BJ (cell line): ENCODE results near the gene CCDC7. TPM values are rescaled to one million over a fixed set of nuclear protein-coding genes. Genes with fewer than 3 reads are reported as not detected.

Experiments used
- CTCF ChIA-PET: fragments of 350-600 bp; formaldehyde crosslinking; extraction: SDS; loops from one replicate; lab custom pipeline; 2021; ENCODE audit warnings: antibody characterized with exemption, inconsistent platforms; lab: Yijun Ruan, JAX
- POLR2A ChIA-PET: fragments of 300-600 bp; sonication (Branson Sonifier 250); formaldehyde crosslinking; extraction: SDS; loops from one replicate; lab custom pipeline; 2021; ENCODE audit warnings: antibody characterized with exemption; lab: Charles Lee
- DNase-seq: peaks from one replicate; pipeline ENCODE4 v3.0.0-alpha.2; 2011; ENCODE audit warnings: low read depth
- H3K27me3 ChIP-seq: 2 replicates; pipeline ENCODE4 v1.6.0; 2011; ENCODE audit warnings: low read length; ENCODE audit not compliant: control insufficient read depth, insufficient read depth
- H3K36me3 ChIP-seq: 2 replicates; pipeline ENCODE4 v1.5.1; 2011; ENCODE audit warnings: low read length; ENCODE audit not compliant: control insufficient read depth, insufficient read depth
- H3K4me3 ChIP-seq: 2 replicates; pipeline ENCODE4 v1.5.1; 2011; ENCODE audit warnings: low read depth, mild to moderate bottlenecking, control low read depth, low read length
- polyA plus RNA-seq: library from polyadenylated mRNA; depleted of rRNA; stranded (reverse); fragments of >200 nt; gene quantifications from 2 replicates; pipeline ENCODE4 v1.2.3, GENCODE V29; 2011
- TF ChIP-seq, protein P1 (sequence below): IDR thresholded peaks from 2 replicates; pipeline ENCODE4 v1.5.1; 2011; ENCODE audit warnings: low read depth, mild to moderate bottlenecking, control low read depth, inconsistent platforms, low read length, moderate library complexity; ENCODE audit not compliant: insufficient read depth

The CCDC7 gene
- polyA plus RNA-seq, 1 experiment = 0.52 TPM

DNA sequence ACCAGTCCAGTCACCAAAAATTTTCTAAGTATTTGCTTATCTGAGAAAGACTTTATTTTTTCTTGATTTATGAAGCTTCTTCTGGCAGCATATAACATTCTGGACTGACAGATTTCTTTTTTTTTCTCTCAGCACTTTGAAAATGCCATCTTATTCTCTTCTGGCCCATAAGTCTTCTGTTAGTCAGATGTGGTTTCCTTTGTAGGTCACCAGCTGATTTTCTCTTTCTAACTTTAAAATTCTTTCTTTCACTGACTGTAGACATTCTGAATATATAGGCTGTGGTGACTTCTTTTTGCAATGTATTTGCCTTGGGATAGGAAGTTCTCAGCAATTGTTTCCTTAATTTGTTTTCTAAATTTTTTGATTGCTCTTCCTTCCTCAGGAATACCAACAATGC, 172.5 kb downstream of the CCDC7 start:
- TF ChIP-seq, protein P1, sequence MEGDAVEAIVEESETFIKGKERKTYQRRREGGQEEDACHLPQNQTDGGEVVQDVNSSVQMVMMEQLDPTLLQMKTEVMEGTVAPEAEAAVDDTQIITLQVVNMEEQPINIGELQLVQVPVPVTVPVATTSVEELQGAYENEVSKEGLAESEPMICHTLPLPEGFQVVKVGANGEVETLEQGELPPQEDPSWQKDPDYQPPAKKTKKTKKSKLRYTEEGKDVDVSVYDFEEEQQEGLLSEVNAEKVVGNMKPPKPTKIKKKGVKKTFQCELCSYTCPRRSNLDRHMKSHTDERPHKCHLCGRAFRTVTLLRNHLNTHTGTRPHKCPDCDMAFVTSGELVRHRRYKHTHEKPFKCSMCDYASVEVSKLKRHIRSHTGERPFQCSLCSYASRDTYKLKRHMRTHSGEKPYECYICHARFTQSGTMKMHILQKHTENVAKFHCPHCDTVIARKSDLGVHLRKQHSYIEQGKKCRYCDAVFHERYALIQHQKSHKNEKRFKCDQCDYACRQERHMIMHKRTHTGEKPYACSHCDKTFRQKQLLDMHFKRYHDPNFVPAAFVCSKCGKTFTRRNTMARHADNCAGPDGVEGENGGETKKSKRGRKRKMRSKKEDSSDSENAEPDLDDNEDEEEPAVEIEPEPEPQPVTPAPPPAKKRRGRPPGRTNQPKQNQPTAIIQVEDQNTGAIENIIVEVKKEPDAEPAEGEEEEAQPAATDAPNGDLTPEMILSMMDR = no peak
- Histone ChIP-seq H3K27me3 (no peaks in the 10 kb centered on the region), H3K4me3 (no peak overlapping the region), H3K36me3 (no peaks in the 10 kb centered on the region)
- no peak for DNase-seq
- CTCF ChIA-PET = no interaction called here
- POLR2A ChIA-PET = no interaction called here

DNA sequence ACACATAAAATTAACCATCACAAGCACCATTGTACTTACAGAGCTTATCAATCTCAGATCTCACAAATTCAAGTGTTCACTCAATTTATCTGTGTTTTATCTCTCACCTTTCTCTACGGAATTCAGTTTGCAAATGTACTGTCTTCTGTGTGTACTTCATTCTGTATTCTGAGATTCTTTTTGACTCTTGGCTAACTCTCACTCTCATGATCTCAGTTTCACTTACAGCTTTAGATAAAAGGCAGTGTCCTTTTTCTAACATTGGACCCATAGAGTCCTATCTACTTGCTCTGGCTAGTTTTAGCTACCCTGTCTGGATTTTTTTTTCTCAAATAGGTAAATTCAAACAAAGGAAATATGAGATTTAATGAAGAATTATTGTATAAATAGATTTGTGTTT, 176.0 kb downstream of the CCDC7 start:
- Histone ChIP-seq H3K27me3 (no peaks in the 10 kb centered on the region), H3K4me3 (no peak overlapping the region), H3K36me3 (no peaks in the 10 kb centered on the region)
- CTCF ChIA-PET = no interaction called here
- no peak for DNase-seq
- POLR2A ChIA-PET = no interaction called here
- TF ChIP-seq, protein P1 = no peak

DNA sequence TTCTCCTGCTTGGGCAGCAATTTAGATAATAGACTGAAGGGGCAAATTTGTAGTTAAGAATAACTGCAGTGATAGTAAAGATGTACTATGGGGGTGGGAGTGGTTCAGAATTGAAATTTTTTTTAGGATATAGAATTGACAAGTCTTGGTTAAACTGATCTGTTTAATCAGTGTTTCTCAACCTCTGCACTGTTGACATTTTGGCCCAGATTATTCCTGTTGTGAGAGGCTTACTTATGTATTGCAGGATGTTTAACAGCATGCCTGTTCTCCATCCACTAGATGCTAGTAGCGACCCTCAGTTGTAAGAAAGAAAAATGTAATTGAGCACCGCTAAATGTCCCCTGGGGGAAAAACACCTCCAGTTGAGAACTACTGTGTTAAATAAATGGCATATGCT, 176.5 kb downstream of the CCDC7 start:
- H3K27me3 ChIP-seq = no peaks in the 10 kb centered on the region
- TF ChIP-seq, protein P1 = no peak
- ChIA-PET POLR2A (no interaction called here), CTCF (no interaction called here)
- H3K4me3 ChIP-seq = no peak overlapping the region
- no peaks in the 10 kb centered on the region for H3K36me3 ChIP-seq
- no peak for DNase-seq

DNA sequence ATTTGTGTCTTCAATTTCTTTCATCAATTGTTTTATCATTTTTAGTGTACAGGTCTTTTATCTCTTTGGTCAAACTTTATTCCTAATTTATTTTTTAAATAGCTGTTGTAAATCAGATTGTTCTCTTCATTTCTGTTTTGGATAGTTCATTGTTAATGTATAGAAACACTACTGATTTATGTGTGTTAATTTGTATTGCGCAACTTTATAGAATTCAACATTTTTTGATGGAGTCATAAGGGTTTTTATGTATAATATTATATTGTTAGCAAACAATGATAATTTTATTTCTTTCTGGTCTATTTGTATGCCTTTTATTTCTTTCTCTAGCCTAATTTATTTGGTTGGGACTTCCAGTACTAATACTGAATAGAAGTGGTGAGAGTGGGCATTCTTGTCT, 181.2 kb downstream of the CCDC7 start:
- POLR2A ChIA-PET = no interaction called here
- DNase-seq = no peak
- TF ChIP-seq, protein P1 = no peak
- CTCF ChIA-PET = no interaction called here
- H3K27me3 ChIP-seq = no peaks in the 10 kb centered on the region
- H3K36me3 ChIP-seq = no peaks in the 10 kb centered on the region
- H3K4me3 ChIP-seq = no peak overlapping the region

DNA sequence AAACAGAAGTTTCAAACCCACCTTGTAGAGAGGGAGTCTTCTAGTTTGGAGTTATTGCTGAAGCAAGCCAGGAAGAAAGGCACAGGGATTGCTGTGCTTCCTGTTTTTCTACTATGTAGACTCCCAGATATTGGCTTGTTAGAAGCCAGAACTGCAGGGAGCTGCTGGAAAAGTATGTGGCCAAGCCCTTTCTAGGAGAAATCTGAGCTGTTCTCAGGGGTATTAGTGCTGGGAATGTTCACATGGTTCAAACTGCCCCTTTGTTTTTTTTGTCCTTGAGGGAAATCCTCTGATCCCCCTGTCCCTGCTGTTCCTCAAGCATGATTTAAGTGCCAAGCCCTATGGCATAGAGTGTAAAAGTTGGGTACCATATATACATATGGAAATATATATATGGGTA, 184.0 kb downstream of the CCDC7 start:
- CTCF ChIA-PET = no interaction called here
- H3K27me3 ChIP-seq = no peaks in the 10 kb centered on the region
- no peak for DNase-seq
- no peaks in the 10 kb centered on the region for H3K36me3 ChIP-seq
- POLR2A ChIA-PET = no interaction called here
- TF ChIP-seq, protein P1 = no peak
- H3K4me3 ChIP-seq = no peak overlapping the region
